ENCODE results near the gene ERCC1.

ERCC1 gene

DNA sequence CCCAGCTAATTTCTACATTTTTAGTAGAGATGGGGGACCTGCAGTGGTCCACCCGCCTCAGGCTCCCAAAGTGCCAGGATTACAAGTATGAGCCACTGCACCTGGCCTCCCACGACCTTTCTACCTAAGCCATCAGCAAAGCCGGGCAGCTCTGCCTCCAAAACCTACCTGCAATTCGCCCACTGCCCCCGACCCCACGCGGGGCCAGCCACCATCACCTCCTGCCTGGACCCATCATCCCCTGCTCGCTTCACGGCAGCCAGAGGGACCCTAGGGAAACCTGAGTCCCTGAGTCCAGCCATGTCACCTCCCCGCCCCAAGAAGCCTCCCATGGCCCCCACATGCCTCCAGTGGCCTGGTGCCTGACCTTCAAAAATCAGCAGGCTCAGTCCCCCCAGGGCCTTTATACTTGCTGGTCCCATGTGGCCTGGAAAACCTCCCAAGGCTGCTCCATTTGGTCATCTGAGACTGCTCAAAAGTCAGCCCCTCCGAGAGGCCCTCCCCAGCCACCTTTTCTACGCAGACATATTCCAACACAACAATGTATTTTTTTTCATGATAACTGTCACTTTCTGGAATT, 65.4 kb downstream of the ERCC1 start:
- DNase-seq = no peak

DNA sequence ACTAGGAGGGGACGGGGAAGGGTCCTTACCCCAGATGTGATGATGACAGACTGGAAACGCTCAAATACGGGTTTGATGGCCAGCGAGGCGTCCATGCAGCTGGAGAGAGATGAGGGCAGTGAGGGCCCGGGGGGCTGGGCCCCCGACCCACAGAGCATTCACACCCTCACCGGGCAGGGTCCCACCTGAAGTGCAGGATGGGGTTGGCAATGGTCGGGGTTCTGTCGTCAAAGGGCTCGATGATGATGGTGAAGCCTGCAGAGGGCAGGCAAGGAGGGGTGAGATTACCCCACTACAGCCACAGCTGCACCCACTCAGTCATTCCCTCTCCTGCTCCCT, 66.3 kb downstream of the ERCC1 start:
- no peak for DNase-seq
